Measurements from ENCODE around the gene MAP4K4.

The MAP4K4 gene

GRCh38 chr2:101874069-101874468 is 176.6 kb downstream of the MAP4K4 start:
- H3K27me3 ChIP-seq: no peaks in the 10 kb centered on the region
- no peak for TF ChIP-seq CTCF (IDR thresholded peaks at IDR 0.05)
- H3K4me1 ChIP-seq (ENCODE audit: control insufficient read depth in 1 of 2, insufficient read depth in 1 of 2, low read depth in 1 of 2, low read length in 1 of 2): no peaks in the 10 kb centered on the region
- H3K4me3 ChIP-seq (ENCODE audit: low read depth in 1 of 2, low read length in 1 of 2): no peak overlapping the region
- H3K9me3 ChIP-seq: no peaks in the 10 kb centered on the region
- H3K36me3 ChIP-seq: peaks cover 98% of the 10 kb centered on the region
- H3K27ac ChIP-seq: no peak overlapping the region

- peaks cover 6 to 10% of the 10 kb centered on the region in 2 experiments for H3K4me1 ChIP-seq (ENCODE audit: control insufficient read depth in 1 of 2, insufficient read depth in 1 of 2, low read depth in 1 of 2, low read length in 1 of 2)
- H3K27ac ChIP-seq: no peak overlapping the region
- no peak overlapping the region for H3K4me3 ChIP-seq (ENCODE audit: low read depth in 1 of 2, low read length in 1 of 2)
- no peak for TF ChIP-seq CTCF (IDR thresholded peaks at IDR 0.05)
- no peaks in the 10 kb centered on the region for H3K27me3 ChIP-seq
- H3K36me3 ChIP-seq: peaks cover 76% of the 10 kb centered on the region
- no peaks in the 10 kb centered on the region for H3K9me3 ChIP-seq
These were observed 182.0 kb downstream of the MAP4K4 start for GRCh38 chr2:101879466-101879865.

GRCh38 chr2:101881131-101881530 is 183.6 kb downstream of the MAP4K4 start:
- Histone ChIP-seq H3K4me1 (ENCODE audit: control insufficient read depth in 1 of 2, insufficient read depth in 1 of 2, low read depth in 1 of 2, low read length in 1 of 2) (peaks cover 11 to 13% of the 10 kb centered on the region in 2 experiments), H3K4me3 (ENCODE audit: low read depth in 1 of 2, low read length in 1 of 2) (no peak overlapping the region), H3K9me3 (no peaks in the 10 kb centered on the region), H3K27me3 (no peaks in the 10 kb centered on the region), H3K27ac (no peak overlapping the region), H3K36me3 (peaks cover 61% of the 10 kb centered on the region)
- no peak for TF ChIP-seq CTCF (IDR thresholded peaks at IDR 0.05)

- Histone ChIP-seq H3K4me1 (ENCODE audit: control insufficient read depth in 1 of 2, insufficient read depth in 1 of 2, low read depth in 1 of 2, low read length in 1 of 2) (peaks cover 11 to 13% of the 10 kb centered on the region in 2 experiments), H3K36me3 (peaks cover 60% of the 10 kb centered on the region), H3K9me3 (no peaks in the 10 kb centered on the region), H3K4me3 (ENCODE audit: low read depth in 1 of 2, low read length in 1 of 2) (no peak overlapping the region), H3K27ac (peak overlapping the region; percentile 54), H3K27me3 (no peaks in the 10 kb centered on the region)
- no peak for TF ChIP-seq CTCF (IDR thresholded peaks at IDR 0.05)
These were observed 185.3 kb downstream of the MAP4K4 start for GRCh38 chr2:101882769-101883307.

- Histone ChIP-seq H3K4me3 (ENCODE audit: low read depth in 1 of 2, low read length in 1 of 2) (no peak overlapping the region), H3K36me3 (peaks cover 60% of the 10 kb centered on the region), H3K27ac (peak overlapping the region; percentile 54), H3K27me3 (no peaks in the 10 kb centered on the region), H3K9me3 (no peaks in the 10 kb centered on the region), H3K4me1 (ENCODE audit: control insufficient read depth in 1 of 2, insufficient read depth in 1 of 2, low read depth in 1 of 2, low read length in 1 of 2) (peaks cover 11 to 13% of the 10 kb centered on the region in 2 experiments)
- TF ChIP-seq CTCF (IDR thresholded peaks at IDR 0.05): peak; percentile 81
These were observed 186.4 kb downstream of the MAP4K4 start for GRCh38 chr2:101883860-101884259.

Measured in neutrophil (primary cell).